ENCODE measurements around the gene FJX1. TPM values are rescaled to one million over a fixed set of nuclear protein-coding genes. Genes with fewer than 3 reads are reported as not detected.

Gene FJX1
- total RNA-seq, 1 donor from 2014 or later = 73.2 TPM

- DNase-seq (ENCODE audit: extremely low read depth, low read depth, low spot score) = no peak
Measured at GRCh38 chr11:35605706-35606105, 12.6 kb upstream of the FJX1 start.

GRCh38 chr11:35606206-35606605, 12.1 kb upstream of the FJX1 start:
- DNase-seq (ENCODE audit: extremely low read depth, low read depth, low spot score) = no peak

- no peak for DNase-seq (ENCODE audit: extremely low read depth, low read depth, low spot score)
Measured at GRCh38 chr11:35608502-35608901, 9.8 kb upstream of the FJX1 start.

GRCh38 chr11:35609656-35610055, 8.6 kb upstream of the FJX1 start:
- DNase-seq (ENCODE audit: extremely low read depth, low read depth, low spot score) = no peak

GRCh38 chr11:35610631-35611030, 7.6 kb upstream of the FJX1 start:
- no peak for DNase-seq (ENCODE audit: extremely low read depth, low read depth, low spot score)

- DNase-seq (ENCODE audit: extremely low read depth, low read depth, low spot score) = no peak
Measured at GRCh38 chr11:35611741-35612140, 6.5 kb upstream of the FJX1 start.

GRCh38 chr11:35614939-35615569, 3.2 kb upstream of the FJX1 start:
- DNase-seq (ENCODE audit: extremely low read depth, low read depth, low spot score) = no peak

- DNase-seq (ENCODE audit: extremely low read depth, low read depth, low spot score) = no peak
Measured at GRCh38 chr11:35615921-35616900, 2.0 kb upstream of the FJX1 start.

GRCh38 chr11:35617316-35617686, 959 bp upstream of the FJX1 start:
- DNase-seq (ENCODE audit: extremely low read depth, low read depth, low spot score) = no peak

GRCh38 chr11:35618497-35619115, 346 bp downstream of the FJX1 start:
- DNase-seq (ENCODE audit: extremely low read depth, low read depth, low spot score) = no peak

GRCh38 chr11:35619116-35619854, 1.0 kb downstream of the FJX1 start:
- no peak for DNase-seq (ENCODE audit: extremely low read depth, low read depth, low spot score)

- DNase-seq (ENCODE audit: extremely low read depth, low read depth, low spot score) = no peak
Measured at GRCh38 chr11:35619855-35620640, 1.8 kb downstream of the FJX1 start.

- no peak for DNase-seq (ENCODE audit: extremely low read depth, low read depth, low spot score)
Measured at GRCh38 chr11:35620795-35621194, 2.5 kb downstream of the FJX1 start.

- DNase-seq (ENCODE audit: extremely low read depth, low read depth, low spot score) = no peak
Measured at GRCh38 chr11:35621620-35622019, 3.4 kb downstream of the FJX1 start.

GRCh38 chr11:35622070-35622469, 3.8 kb downstream of the FJX1 start:
- DNase-seq (ENCODE audit: extremely low read depth, low read depth, low spot score) = no peak

- no peak for DNase-seq (ENCODE audit: extremely low read depth, low read depth, low spot score)
Measured at GRCh38 chr11:35623621-35624168, 5.4 kb downstream of the FJX1 start.

- no peak for DNase-seq (ENCODE audit: extremely low read depth, low read depth, low spot score)
Measured at GRCh38 chr11:35624316-35624715, 6.1 kb downstream of the FJX1 start.

GRCh38 chr11:35624781-35625180, 6.5 kb downstream of the FJX1 start:
- DNase-seq (ENCODE audit: extremely low read depth, low read depth, low spot score) = no peak

- DNase-seq (ENCODE audit: extremely low read depth, low read depth, low spot score) = no peak
Measured at GRCh38 chr11:35626501-35626900, 8.2 kb downstream of the FJX1 start.

GRCh38 chr11:35629511-35629910, 11.3 kb downstream of the FJX1 start:
- no peak for DNase-seq (ENCODE audit: extremely low read depth, low read depth, low spot score)

Measured in glomerular endothelial cell (primary cell).